HL-60/S4 treated with phorbol 12-myristate 13-acetate at 8.2 ng/mL for 4 days and 3 days (cell line): ENCODE measurements around the gene PTPRA.

Experiments used
- in situ Hi-C: fragments of 300-500 bp; cut with MboI; formaldehyde crosslinking; loops from 2 replicates; pipeline ENCODE4 v1.15.0; 2022; ENCODE audit warnings: low sequenced_read_pairs

The PTPRA gene

DNA sequence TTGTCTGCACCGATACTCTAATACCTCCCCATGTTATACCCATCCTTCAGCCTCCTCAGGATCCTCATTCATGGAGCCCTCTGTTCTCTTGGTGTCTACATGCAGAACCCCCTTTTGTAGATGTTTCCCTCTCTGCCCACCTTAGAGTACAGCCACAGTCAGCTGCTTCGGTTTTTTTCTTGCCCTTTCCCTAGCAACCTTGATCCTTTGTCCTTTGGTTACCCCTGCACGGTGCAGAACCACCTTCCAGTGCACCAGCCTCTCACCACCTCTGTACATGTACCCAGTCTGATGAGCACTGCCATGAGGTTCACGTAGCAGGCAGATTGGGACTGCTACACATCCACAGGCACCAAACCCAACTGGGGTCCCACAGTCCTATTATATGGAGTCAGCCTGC lies 25.5 kb upstream of the PTPRA start:
- in situ Hi-C loops = no loop called here

DNA sequence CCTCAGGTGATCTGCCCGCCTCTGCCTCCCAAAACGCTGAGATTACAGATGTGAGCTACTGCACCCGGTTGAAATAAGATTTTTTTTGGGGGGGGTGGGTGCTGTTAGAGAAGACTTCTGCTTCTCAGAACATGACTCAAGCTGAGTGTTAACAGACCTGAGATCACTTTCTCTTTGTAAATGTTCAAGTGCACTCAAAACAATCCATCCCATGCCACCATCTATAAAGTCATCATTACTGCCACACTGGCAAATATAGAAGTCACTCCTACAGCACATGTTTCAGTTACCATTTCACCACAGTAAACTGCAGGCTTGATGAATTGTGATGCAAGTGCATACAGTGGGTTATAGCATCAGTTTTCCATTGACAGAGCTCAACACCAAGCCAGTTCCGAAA lies 23.8 kb upstream of the PTPRA start:
- in situ Hi-C loops = no loop called here

GRCh38 chr20:2851086-2851485 lies 22.2 kb upstream of the PTPRA start:
- in situ Hi-C loops = no loop called here

DNA sequence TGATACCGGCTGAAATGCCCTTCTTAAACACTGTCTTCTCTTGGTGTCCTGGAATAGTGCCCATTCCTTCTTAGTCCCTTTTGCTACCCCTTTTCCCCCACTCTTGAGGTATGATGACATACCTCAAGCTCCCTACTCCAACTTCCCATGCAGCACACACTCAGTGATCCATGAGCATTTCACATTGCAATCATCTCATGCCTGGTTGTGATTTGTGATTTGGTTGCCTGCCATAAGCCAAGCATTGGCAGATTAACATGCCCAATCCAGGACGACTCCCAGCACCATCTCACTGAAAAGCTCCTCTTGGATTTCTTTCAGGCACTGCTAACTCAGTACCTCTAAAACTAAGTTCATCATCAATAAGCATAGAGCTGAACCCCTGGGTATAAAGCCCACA lies 14.7 kb upstream of the PTPRA start:
- in situ Hi-C loops = no loop called here

DNA sequence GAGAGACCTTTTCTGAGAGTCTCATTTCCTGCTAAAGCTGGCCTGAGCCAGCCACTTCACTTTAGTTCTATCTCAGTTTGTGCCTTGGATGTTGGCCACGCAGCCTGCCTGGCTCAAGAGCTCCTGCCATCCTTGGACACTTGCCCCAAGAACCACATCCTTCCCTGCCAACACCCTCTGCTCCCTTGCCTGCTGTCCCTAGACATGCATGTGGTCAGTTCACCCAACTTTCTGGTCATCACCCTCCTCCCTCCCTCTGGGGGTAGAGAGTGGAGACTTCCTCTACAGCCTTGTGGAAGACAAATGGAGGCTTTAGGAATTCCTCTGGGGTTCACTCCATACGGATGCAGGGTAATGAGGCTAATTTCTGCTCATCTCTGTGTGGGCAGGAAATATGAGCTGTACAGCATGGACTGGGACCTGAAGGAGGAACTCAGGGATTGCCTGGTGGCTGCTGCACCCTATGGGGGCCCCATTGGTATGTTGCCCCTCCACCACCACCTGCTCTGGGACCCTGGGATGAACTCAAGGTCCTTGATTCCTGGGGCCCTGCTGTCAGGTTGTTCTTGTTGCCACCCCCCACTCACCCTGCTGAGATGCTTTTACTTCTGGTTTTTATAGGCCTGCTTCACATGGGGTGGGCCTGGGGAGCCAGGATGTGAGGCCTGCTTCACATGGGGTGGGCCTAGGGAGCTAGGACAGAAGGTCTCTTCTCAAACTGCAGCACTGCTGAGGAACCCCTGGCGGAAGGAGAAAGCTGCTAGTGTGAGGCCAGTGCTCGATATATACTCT lies 13.8 kb upstream of the PTPRA start:
- in situ Hi-C loops = no loop called here

GRCh38 chr20:2864626-2865025 lies 8.7 kb upstream of the PTPRA start:
- in situ Hi-C loops = no loop called here

DNA sequence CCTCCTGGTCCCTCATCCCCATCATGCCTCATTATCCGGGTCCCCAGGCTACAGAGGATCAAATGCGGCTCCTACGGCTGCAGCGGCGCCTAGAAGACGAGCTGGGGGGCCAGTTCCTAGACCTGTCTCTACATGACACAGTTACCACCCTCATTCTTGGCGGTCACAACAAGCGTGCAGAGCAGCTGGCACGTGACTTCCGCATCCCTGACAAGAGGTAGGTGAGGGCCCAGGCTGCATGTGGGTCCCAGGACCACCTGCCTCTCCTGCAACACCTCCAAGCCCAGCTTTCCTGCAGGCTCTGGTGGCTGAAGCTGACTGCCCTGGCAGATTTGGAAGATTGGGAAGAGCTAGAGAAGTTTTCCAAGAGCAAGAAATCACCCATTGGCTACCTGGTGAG lies 8.2 kb upstream of the PTPRA start:
- in situ Hi-C loops = no loop called here

DNA sequence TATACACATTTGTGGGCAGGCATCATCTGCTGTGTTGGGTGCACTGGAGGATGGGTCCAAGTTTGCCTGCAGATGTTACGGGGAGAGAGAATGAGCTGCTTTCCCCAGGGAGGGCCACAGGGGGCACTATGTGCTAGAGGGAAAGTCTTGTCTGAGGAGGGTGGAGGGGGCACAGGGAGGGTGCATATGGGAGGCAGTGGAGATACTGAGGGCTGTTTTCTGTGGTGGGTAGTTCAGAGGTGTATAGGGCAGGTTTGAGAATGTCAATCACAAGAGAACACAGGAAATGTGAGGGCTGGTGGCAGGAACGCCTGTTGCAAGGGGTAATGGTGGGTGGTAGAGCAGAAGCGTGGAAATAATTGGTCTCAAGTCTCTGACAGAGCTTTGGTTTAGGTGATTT lies 7.7 kb upstream of the PTPRA start:
- in situ Hi-C loops = no loop called here

- in situ Hi-C loops = no loop called here
These were observed 7.0 kb upstream of the PTPRA start for GRCh38 chr20:2866236-2866635.

DNA sequence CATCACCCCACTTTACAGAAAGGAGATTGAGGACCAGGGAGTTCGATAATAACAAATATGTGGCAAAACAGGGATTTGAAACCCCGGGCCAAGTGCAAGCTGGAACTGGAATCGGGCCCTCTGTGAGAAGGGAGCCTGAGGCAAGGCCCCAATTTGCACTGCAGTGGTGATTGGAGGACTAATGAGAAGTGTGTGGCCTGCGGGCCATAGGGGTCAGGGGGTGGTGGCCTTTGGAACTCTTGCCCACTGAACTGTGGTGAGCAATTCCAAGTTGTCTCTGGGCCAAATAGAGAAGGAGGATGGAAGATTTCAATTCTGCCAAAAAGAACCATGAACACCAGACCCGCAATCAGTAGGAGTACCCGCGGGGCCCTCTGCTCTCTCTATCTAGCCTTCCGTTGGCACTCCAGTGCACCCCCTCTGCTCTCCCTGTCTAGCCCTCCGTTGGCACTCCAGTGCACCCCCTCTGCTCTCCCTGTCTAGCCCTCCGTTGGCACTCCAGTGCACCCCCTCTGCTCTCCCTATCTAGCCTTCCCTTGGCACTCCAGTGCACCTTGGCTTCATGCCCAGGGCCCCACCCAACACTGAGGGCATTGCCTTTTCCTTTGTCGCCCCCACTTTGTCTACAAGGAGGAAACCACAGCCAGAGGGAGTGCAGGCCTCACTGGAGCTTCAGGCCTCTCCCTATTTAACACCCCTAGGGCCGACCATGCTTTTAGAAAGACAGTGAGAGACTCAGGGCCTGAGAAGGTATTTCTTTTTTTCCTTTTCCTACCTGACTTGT lies 6.0 kb upstream of the PTPRA start:
- in situ Hi-C loops = no loop called here

- in situ Hi-C loops = no loop called here
These were observed 3.9 kb upstream of the PTPRA start for GRCh38 chr20:2869381-2869780.

- in situ Hi-C loops = no loop called here
These were observed 2.2 kb upstream of the PTPRA start for GRCh38 chr20:2871111-2871465.

- in situ Hi-C loops = no loop called here
These were observed 1.4 kb upstream of the PTPRA start for GRCh38 chr20:2871661-2872458.

DNA sequence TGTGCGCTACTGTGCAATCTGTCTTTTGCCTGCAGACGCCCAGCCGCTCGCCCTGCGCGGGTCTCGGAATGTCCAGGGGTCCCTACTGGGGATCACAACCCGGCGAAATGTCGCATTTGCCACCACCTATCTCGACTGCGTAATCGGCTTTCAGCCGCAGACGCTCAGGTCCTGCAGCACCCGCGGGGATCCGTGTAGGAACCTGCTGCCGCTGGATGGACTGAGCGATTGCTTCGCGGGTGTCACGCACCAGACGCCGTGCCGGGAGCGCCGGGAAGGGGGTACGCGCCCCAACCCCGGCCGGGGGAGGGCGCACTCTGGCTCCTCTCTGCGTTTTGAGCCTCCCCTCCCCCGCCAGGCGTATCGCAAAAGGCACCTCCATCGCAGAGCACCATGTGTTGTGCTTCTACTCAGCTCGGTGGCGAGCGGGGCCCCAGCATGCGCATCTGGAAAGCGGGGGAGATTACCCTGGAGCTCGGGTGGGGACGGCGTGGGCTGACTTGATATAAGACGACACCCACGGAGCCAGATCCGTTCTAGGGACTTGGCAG lies 747 bp upstream of the PTPRA start:
- in situ Hi-C loops = no loop called here

DNA sequence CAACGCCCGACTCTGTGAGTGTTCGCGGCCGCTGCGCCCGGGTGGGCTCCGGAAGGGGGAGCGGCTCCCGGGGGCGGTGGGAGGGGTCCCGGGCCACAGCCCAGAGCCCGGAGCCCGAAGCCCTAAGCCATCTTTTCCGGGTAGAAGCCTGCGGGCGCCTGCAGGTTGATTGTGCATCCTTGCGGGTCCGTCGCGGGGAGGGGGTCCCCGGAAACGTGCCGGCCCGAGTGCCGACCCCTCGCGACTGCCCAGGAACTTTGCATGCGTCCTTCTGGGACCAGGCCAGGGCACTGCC lies 413 bp downstream of the PTPRA start:
- in situ Hi-C loops = no loop called here

DNA sequence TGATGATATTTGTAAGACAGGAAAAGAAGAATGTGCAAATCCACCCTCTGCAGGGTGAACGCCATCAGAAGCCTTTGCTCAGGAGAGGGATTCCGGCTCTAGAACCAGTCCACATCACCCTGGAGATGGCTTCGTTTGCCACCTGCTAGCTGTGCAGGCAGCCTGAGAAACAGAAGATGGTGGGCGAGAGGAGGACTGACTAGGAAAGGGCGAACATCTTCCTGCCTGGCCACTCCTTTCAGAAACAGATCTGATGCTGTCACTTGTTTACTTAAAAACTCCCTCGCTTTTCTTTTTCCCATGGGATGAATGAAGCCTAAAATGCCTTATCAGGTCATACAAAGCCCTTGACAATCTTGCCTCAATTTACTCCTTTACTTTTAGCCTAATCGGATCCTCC lies 1.2 kb downstream of the PTPRA start:
- in situ Hi-C loops = no loop called here

GRCh38 chr20:2875690-2876203 lies 2.5 kb downstream of the PTPRA start:
- in situ Hi-C loops = no loop called here

GRCh38 chr20:2878515-2878914 lies 5.2 kb downstream of the PTPRA start:
- in situ Hi-C loops = no loop called here

GRCh38 chr20:2879146-2879545 lies 5.9 kb downstream of the PTPRA start:
- in situ Hi-C loops = no loop called here

- in situ Hi-C loops = no loop called here
These were observed 7.4 kb downstream of the PTPRA start for GRCh38 chr20:2880650-2881049.
